ENCODE results near the gene MAP3K8. TPM values are rescaled to one million over a fixed set of nuclear protein-coding genes. Genes with fewer than 3 reads are reported as not detected.

The MAP3K8 gene
- total RNA-seq, 1 donor from 2014 or later, result 1.6 TPM

- FAIRE-seq, result no peak
- DNase-seq (ENCODE audit: low read depth), result no peak
- H3K4me3 ChIP-seq (ENCODE audit: low read depth, low read length), result no peak overlapping the region
- peaks cover 2% of the 10 kb centered on the region for H3K27me3 ChIP-seq (ENCODE audit: control insufficient read depth, insufficient read depth, low read length)
- TF ChIP-seq CTCF (IDR thresholded peaks at IDR 0.05; ENCODE audit: insufficient read depth, low read length, severe bottlenecking), result no peak
- H3K36me3 ChIP-seq (ENCODE audit: control insufficient read depth, insufficient read depth, low read length), result no peaks in the 10 kb centered on the region
Measured at GRCh38 chr10:30398788-30399187, 35.2 kb upstream of the MAP3K8 start.

GRCh38 chr10:30403494-30403893 lies 30.5 kb upstream of the MAP3K8 start:
- no peak for TF ChIP-seq CTCF (IDR thresholded peaks at IDR 0.05; ENCODE audit: insufficient read depth, low read length, severe bottlenecking)
- Histone ChIP-seq H3K36me3 (ENCODE audit: control insufficient read depth, insufficient read depth, low read length) (no peaks in the 10 kb centered on the region), H3K4me3 (ENCODE audit: low read depth, low read length) (no peak overlapping the region), H3K27me3 (ENCODE audit: control insufficient read depth, insufficient read depth, low read length) (no peaks in the 10 kb centered on the region)
- DNase-seq (ENCODE audit: low read depth), result no peak
- no peak for FAIRE-seq

GRCh38 chr10:30404540-30404939 lies 29.4 kb upstream of the MAP3K8 start:
- no peak overlapping the region for H3K4me3 ChIP-seq (ENCODE audit: low read depth, low read length)
- FAIRE-seq, result no peak
- DNase-seq (ENCODE audit: low read depth), result no peak
- H3K36me3 ChIP-seq (ENCODE audit: control insufficient read depth, insufficient read depth, low read length), result no peaks in the 10 kb centered on the region
- no peak for TF ChIP-seq CTCF (IDR thresholded peaks at IDR 0.05; ENCODE audit: insufficient read depth, low read length, severe bottlenecking)
- H3K27me3 ChIP-seq (ENCODE audit: control insufficient read depth, insufficient read depth, low read length), result no peaks in the 10 kb centered on the region

GRCh38 chr10:30411263-30411662 lies 22.7 kb upstream of the MAP3K8 start:
- DNase-seq (ENCODE audit: low read depth) (no peak), FAIRE-seq (no peak)
- Histone ChIP-seq H3K27me3 (ENCODE audit: control insufficient read depth, insufficient read depth, low read length) (no peaks in the 10 kb centered on the region), H3K4me3 (ENCODE audit: low read depth, low read length) (no peak overlapping the region), H3K36me3 (ENCODE audit: control insufficient read depth, insufficient read depth, low read length) (no peaks in the 10 kb centered on the region)
- no peak for TF ChIP-seq CTCF (IDR thresholded peaks at IDR 0.05; ENCODE audit: insufficient read depth, low read length, severe bottlenecking)

- no peak for DNase-seq (ENCODE audit: low read depth)
- FAIRE-seq, result no peak
- TF ChIP-seq CTCF (IDR thresholded peaks at IDR 0.05; ENCODE audit: insufficient read depth, low read length, severe bottlenecking), result no peak
- Histone ChIP-seq H3K36me3 (ENCODE audit: control insufficient read depth, insufficient read depth, low read length) (no peaks in the 10 kb centered on the region), H3K27me3 (ENCODE audit: control insufficient read depth, insufficient read depth, low read length) (no peaks in the 10 kb centered on the region), H3K4me3 (ENCODE audit: low read depth, low read length) (no peak overlapping the region)
Measured at GRCh38 chr10:30412901-30413300, 21.1 kb upstream of the MAP3K8 start.

- H3K4me3 ChIP-seq (ENCODE audit: low read depth, low read length), result no peak overlapping the region
- DNase-seq (ENCODE audit: low read depth), result peak; percentile 65
- peak; percentile 76 for TF ChIP-seq CTCF (IDR thresholded peaks at IDR 0.05; ENCODE audit: insufficient read depth, low read length, severe bottlenecking)
- no peak for FAIRE-seq
- no peaks in the 10 kb centered on the region for H3K27me3 ChIP-seq (ENCODE audit: control insufficient read depth, insufficient read depth, low read length)
- no peaks in the 10 kb centered on the region for H3K36me3 ChIP-seq (ENCODE audit: control insufficient read depth, insufficient read depth, low read length)
Measured at GRCh38 chr10:30413996-30414576, 19.9 kb upstream of the MAP3K8 start.

Data from bronchial epithelial cell (primary cell).